Mesenchymal stem cell (in vitro differentiated cells and primary cell): Measurements from ENCODE around the gene STKLD1.

Source experiments
- DNase-seq: peaks from one replicate; pipeline ENCODE4 v3.0.0-alpha.2; 2013
- H2AFZ ChIP-seq: one replicate; pipeline ENCODE4 v1.6.1; 2013; ENCODE audit warnings: low read depth, mild to moderate bottlenecking, control low read depth, inconsistent platforms, low read length, moderate library complexity
- H2AK5ac ChIP-seq: 2 replicates; pipeline ENCODE4 v1.6.1; 2013; ENCODE audit warnings: low read length, moderate library complexity, mild to moderate bottlenecking, inconsistent platforms; ENCODE audit not compliant: severe bottlenecking
- H2BK120ac ChIP-seq: one replicate; pipeline ENCODE4 v1.6.1; 2013; ENCODE audit warnings: low read depth, mild to moderate bottlenecking, inconsistent platforms, low read length, moderate library complexity
- H2BK12ac ChIP-seq, 2 experiments: one replicate each; pipeline ENCODE4 v1.6.1; 2013; ENCODE audit warnings: inconsistent platforms in 2 of 2, low read length in 2 of 2, mild to moderate bottlenecking in 2 of 2, moderate library complexity in 2 of 2, control low read depth in 1 of 2
- H2BK15ac ChIP-seq: one replicate; pipeline ENCODE4 v1.6.1; 2013; ENCODE audit warnings: mild to moderate bottlenecking, low read depth, inconsistent platforms; ENCODE audit not compliant: poor library complexity, severe bottlenecking
- H2BK5ac ChIP-seq: 2 replicates; pipeline ENCODE4 v1.6.1; 2013; ENCODE audit warnings: low read depth, mild to moderate bottlenecking, low read length, control low read depth, inconsistent platforms; ENCODE audit not compliant: poor library complexity, severe bottlenecking
- H3K14ac ChIP-seq, 2 experiments: one replicate each; pipeline ENCODE4 v1.6.1; 2013; ENCODE audit warnings: inconsistent platforms in 2 of 2, low read length in 2 of 2, control low read depth in 1 of 2, mild to moderate bottlenecking in 1 of 2, moderate library complexity in 1 of 2
- H3K18ac ChIP-seq, 2 experiments: one replicate each; pipeline ENCODE4 v1.6.1; 2013; ENCODE audit warnings: inconsistent platforms in 2 of 2, low read length in 2 of 2, control low read depth in 1 of 2, low read depth in 1 of 2, mild to moderate bottlenecking in 1 of 2
- H3K23ac ChIP-seq, 2 experiments: one replicate each; pipeline ENCODE4 v1.6.1; 2013; ENCODE audit warnings: inconsistent platforms in 2 of 2, low read length in 2 of 2, mild to moderate bottlenecking in 2 of 2, moderate library complexity in 2 of 2, control low read depth in 1 of 2
- H3K27ac ChIP-seq: 2 replicates; pipeline ENCODE4 v1.5.1; 2013; ENCODE audit warnings: mild to moderate bottlenecking, moderate library complexity, low read length, control low read depth, inconsistent platforms; ENCODE audit not compliant: poor library complexity, severe bottlenecking
- H3K27me3 ChIP-seq, 2 experiments: 2 replicates each; pipeline versions ENCODE4 v1.6.1 to v1.7.0; 2013; ENCODE audit warnings: low read length in 2 of 2, mild to moderate bottlenecking in 2 of 2, moderate library complexity in 2 of 2, control low read depth in 1 of 2, inconsistent platforms in 1 of 2; ENCODE audit not compliant: control insufficient read depth in 1 of 2, insufficient read depth in 1 of 2
- H3K36me3 ChIP-seq, 2 experiments: 2 replicates each; pipeline versions ENCODE4 v1.6.1 to v1.7.0; 2013; ENCODE audit warnings: low read length in 2 of 2, control low read depth in 1 of 2, inconsistent platforms in 1 of 2, low read depth in 1 of 2, mild to moderate bottlenecking in 1 of 2; ENCODE audit not compliant: insufficient read depth in 2 of 2, control insufficient read depth in 1 of 2
- H3K4ac ChIP-seq, 2 experiments: one replicate each; pipeline ENCODE4 v1.6.1; 2013; ENCODE audit warnings: inconsistent platforms in 2 of 2, low read length in 2 of 2, mild to moderate bottlenecking in 2 of 2, moderate library complexity in 2 of 2, control low read depth in 1 of 2, low read depth in 1 of 2
- H3K4me1 ChIP-seq: 2 replicates; pipeline ENCODE4 v1.6.1; 2013; ENCODE audit warnings: low read depth, low read length, control low read depth; ENCODE audit not compliant: control insufficient read depth, insufficient read depth
- H3K4me2 ChIP-seq: 2 replicates; pipeline ENCODE4 v1.6.1; 2013; ENCODE audit warnings: low read length, mild to moderate bottlenecking, inconsistent platforms; ENCODE audit not compliant: poor library complexity, severe bottlenecking
- H3K4me3 ChIP-seq, 2 experiments: 2 replicates each; pipeline versions ENCODE4 v1.5.1 to v1.7.0; 2013; ENCODE audit warnings: low read length in 2 of 2, mild to moderate bottlenecking in 2 of 2, control low read depth in 1 of 2, low read depth in 1 of 2; ENCODE audit not compliant: insufficient read depth in 1 of 2
- H3K79me1 ChIP-seq: replicated peaks from 2 replicates; pipeline ENCODE4 v1.6.1; 2013; ENCODE audit warnings: mild to moderate bottlenecking, control low read depth, low read length, inconsistent platforms; ENCODE audit not compliant: poor library complexity, severe bottlenecking
- H3K9ac ChIP-seq: 2 replicates; pipeline ENCODE4 v1.7.0; 2013; ENCODE audit warnings: mild to moderate bottlenecking, low read length, moderate library complexity
- H3K9me3 ChIP-seq: 2 replicates; pipeline ENCODE4 v1.7.0; 2013; ENCODE audit warnings: mild to moderate bottlenecking, low read length; ENCODE audit not compliant: control insufficient read depth
- H4K8ac ChIP-seq: one replicate; pipeline ENCODE4 v1.6.1; 2013; ENCODE audit warnings: inconsistent platforms, mild to moderate bottlenecking, low read length, moderate library complexity
- H4K91ac ChIP-seq: one replicate; pipeline ENCODE4 v1.6.1; 2013; ENCODE audit warnings: mild to moderate bottlenecking, low read length, inconsistent platforms
- WGBS: methylation state at CpG from one replicate; pipeline ENCODE4 v1.1.7; 2013; ENCODE audit warnings: mixed read lengths; 5-methylcytosine and 5-hydroxymethylcytosine counted together

Gene STKLD1

GRCh38 chr9:133397895-133398294 is 21.7 kb downstream of the STKLD1 start:
- Histone ChIP-seq H2BK15ac (no peak overlapping the region), H3K23ac (no peak overlapping the region), H4K8ac (no peak overlapping the region), H2BK12ac (no peak overlapping the region), H3K14ac (no peak overlapping the region), H2BK120ac (no peak overlapping the region), H3K36me3 (peaks cover 5 to 26% of the 10 kb centered on the region in 2 experiments), H2BK5ac (no peak overlapping the region), H3K27me3 (peaks cover 39 to 50% of the 10 kb centered on the region in 2 experiments), H3K4me3 (no peak overlapping the region), H3K4ac (no peak overlapping the region), H2AK5ac (no peak overlapping the region), H3K9me3 (no peaks in the 10 kb centered on the region), H3K27ac (no peak overlapping the region), H3K18ac (no peak overlapping the region), H3K4me2 (no peak overlapping the region), H2AFZ (no peak overlapping the region), H4K91ac (no peak overlapping the region), H3K79me1 (no peaks in the 10 kb centered on the region), H3K9ac (no peak overlapping the region), H3K4me1 (peaks cover 2% of the 10 kb centered on the region)
- 84% methylated on average over 9 of the region's 9 CpGs for WGBS
- no peak for DNase-seq

- Histone ChIP-seq H3K27me3 (peaks cover 19 to 32% of the 10 kb centered on the region in 2 experiments), H3K4ac (no peak overlapping the region), H2BK12ac (no peak overlapping the region), H3K14ac (no peak overlapping the region), H2BK5ac (no peak overlapping the region), H2BK15ac (no peak overlapping the region), H2AFZ (no peak overlapping the region), H3K27ac (no peak overlapping the region), H3K79me1 (no peaks in the 10 kb centered on the region), H3K4me1 (peaks cover 3% of the 10 kb centered on the region), H3K9me3 (no peaks in the 10 kb centered on the region), H4K91ac (no peak overlapping the region), H3K36me3 (peaks cover 12 to 47% of the 10 kb centered on the region in 2 experiments), H3K4me2 (no peak overlapping the region), H3K9ac (no peak overlapping the region), H4K8ac (no peak overlapping the region), H2BK120ac (no peak overlapping the region), H3K18ac (no peak overlapping the region), H3K23ac (no peak overlapping the region), H3K4me3 (no peak overlapping the region), H2AK5ac (no peak overlapping the region)
- DNase-seq: no peak
- 95% methylated on average over 12 of the region's 12 CpGs for WGBS
Observed at GRCh38 chr9:133400292-133400691, 24.1 kb downstream of the STKLD1 start.

- H3K4me1 ChIP-seq: peaks cover 5% of the 10 kb centered on the region
- H3K18ac ChIP-seq: no peak overlapping the region
- no peak overlapping the region for H2BK12ac ChIP-seq
- peaks cover 7% of the 10 kb centered on the region for H3K79me1 ChIP-seq
- H3K14ac ChIP-seq: no peak overlapping the region
- no peak overlapping the region for H2BK5ac ChIP-seq
- DNase-seq: no peak
- H3K23ac ChIP-seq: no peak overlapping the region
- H4K91ac ChIP-seq: no peak overlapping the region
- no peak overlapping the region for H2BK120ac ChIP-seq
- no peak overlapping the region for H3K4me3 ChIP-seq
- peaks cover 14 to 20% of the 10 kb centered on the region in 2 experiments for H3K27me3 ChIP-seq
- peaks cover 15 to 60% of the 10 kb centered on the region in 2 experiments for H3K36me3 ChIP-seq
- no peak overlapping the region for H2BK15ac ChIP-seq
- H2AFZ ChIP-seq: no peak overlapping the region
- no peak overlapping the region for H3K9ac ChIP-seq
- H3K9me3 ChIP-seq: no peaks in the 10 kb centered on the region
- H2AK5ac ChIP-seq: no peak overlapping the region
- H3K4me2 ChIP-seq: no peak overlapping the region
- H3K27ac ChIP-seq: no peak overlapping the region
- 93% methylated on average over 5 of the region's 6 CpGs for WGBS
- H4K8ac ChIP-seq: no peak overlapping the region
- H3K4ac ChIP-seq: no peak overlapping the region
Observed at GRCh38 chr9:133401588-133401987, 25.4 kb downstream of the STKLD1 start.

- H3K79me1 ChIP-seq: peaks cover 9% of the 10 kb centered on the region
- H3K4me1 ChIP-seq: peaks cover 7% of the 10 kb centered on the region
- H3K27me3 ChIP-seq: peaks cover 6 to 9% of the 10 kb centered on the region in 2 experiments
- H2BK15ac ChIP-seq: no peak overlapping the region
- no peak overlapping the region for H2AK5ac ChIP-seq
- no peak overlapping the region for H3K18ac ChIP-seq
- H3K9ac ChIP-seq: no peak overlapping the region
- no peak overlapping the region for H4K91ac ChIP-seq
- H3K4me2 ChIP-seq: no peak overlapping the region
- H2BK12ac ChIP-seq: no peak overlapping the region
- H3K23ac ChIP-seq: no peak overlapping the region
- no peak overlapping the region for H3K4ac ChIP-seq
- H2BK5ac ChIP-seq: no peak overlapping the region
- 94% methylated on average over 7 of the region's 7 CpGs for WGBS
- H3K14ac ChIP-seq: no peak overlapping the region
- no peak overlapping the region for H2AFZ ChIP-seq
- H3K4me3 ChIP-seq: no peak overlapping the region
- H4K8ac ChIP-seq: no peak overlapping the region
- H3K9me3 ChIP-seq: no peaks in the 10 kb centered on the region
- no peak for DNase-seq
- H3K36me3 ChIP-seq: peaks cover 25 to 71% of the 10 kb centered on the region in 2 experiments
- no peak overlapping the region for H2BK120ac ChIP-seq
- no peak overlapping the region for H3K27ac ChIP-seq
Observed at GRCh38 chr9:133402689-133403088, 26.5 kb downstream of the STKLD1 start.
